Endothelial cell of umbilical vein (primary cell): ENCODE data around the gene KCNG1. TPM values are rescaled to one million over a fixed set of nuclear protein-coding genes. Genes with fewer than 3 reads are reported as not detected.

Source experiments
- BruUV-seq: library from RNA; stranded (reverse); fragments of 400-500 nt; replicated peaks from 2 replicates; lab custom pipeline; 2021; lab: Mats Ljungman, UMichigan
- CTCF ChIA-PET: fragments of 300-600, 350-600 bp; sonication (Branson Sonifier 250); formaldehyde crosslinking; loops from one replicate; lab custom pipeline; 2021; ENCODE audit warnings: antibody characterized with exemption, inconsistent platforms; lab: Charles Lee
- POLR2A ChIA-PET: fragments of 300-600, 350-600 bp; sonication (Branson Sonifier 250); formaldehyde crosslinking; loops from one replicate; lab custom pipeline; 2021; ENCODE audit warnings: antibody characterized with exemption, inconsistent platforms; lab: Charles Lee
- DNase-seq: peaks from one replicate; pipeline ENCODE4 v3.0.0-alpha.2; 2011; ENCODE audit warnings: low read depth, low spot score
- FAIRE-seq: peaks from 2 replicates; lab custom pipeline; 2011; peaks lifted over from hg19 to GRCh38; lab: Jason Lieb, UNC
- H2AFZ ChIP-seq: 2 replicates; pipeline ENCODE4 v1.6.0; 2012; ENCODE audit warnings: low read depth, low read length, control low read depth, inconsistent platforms
- H3K27ac ChIP-seq: 2 replicates; pipeline ENCODE4 v1.5.1; 2011; ENCODE audit warnings: low read depth, mild to moderate bottlenecking, control low read depth, low read length, moderate library complexity; ENCODE audit not compliant: insufficient read depth
- H3K27me3 ChIP-seq, 2 experiments: 2 replicates each; pipeline versions ENCODE4 v1.6.0 to v1.6.1; 2011; ENCODE audit warnings: low read length in 2 of 2, mixed read lengths in 1 of 2; ENCODE audit not compliant: control insufficient read depth in 2 of 2, insufficient read depth in 2 of 2
- H3K36me3 ChIP-seq, 2 experiments: 2 replicates in 1 of 2; 3 replicates in 1 of 2; pipeline ENCODE4 v1.5.1; 2011; ENCODE audit warnings: low read length in 2 of 2, mild to moderate bottlenecking in 1 of 2, moderate library complexity in 1 of 2; ENCODE audit not compliant: control insufficient read depth in 2 of 2, insufficient read depth in 2 of 2; ENCODE audit errors: extremely low read depth in 1 of 2
- H3K4me1 ChIP-seq: 3 replicates; pipeline ENCODE4 v1.5.1; 2011; ENCODE audit warnings: mild to moderate bottlenecking, low read length; ENCODE audit not compliant: control insufficient read depth, insufficient read depth; ENCODE audit errors: extremely low read depth
- H3K4me2 ChIP-seq: 2 replicates; pipeline ENCODE4 v1.6.1; 2011; ENCODE audit warnings: low read length, control low read depth, mixed read lengths; ENCODE audit not compliant: insufficient read depth
- H3K4me3 ChIP-seq, 3 experiments: fragments of 200-600 bp in 1 of 3; sonication (generic), shearing (Covaris generic) in 1 of 3; replicated peaks in 1 of 3; 2 replicates each; pipeline ENCODE4 v1.5.1; 2011 to 2016; ENCODE audit warnings: control low read depth in 3 of 3, low read length in 3 of 3, mild to moderate bottlenecking in 2 of 3, inconsistent platforms in 1 of 3, low read depth in 1 of 3, moderate library complexity in 1 of 3; ENCODE audit not compliant: insufficient read depth in 1 of 3
- H3K79me2 ChIP-seq: 2 replicates; pipeline ENCODE4 v1.6.0; 2012; ENCODE audit warnings: low read length, inconsistent platforms; ENCODE audit not compliant: control insufficient read depth, insufficient read depth
- H3K9ac ChIP-seq: replicated peaks from 2 replicates; pipeline ENCODE3; 2011; ENCODE audit warnings: low read length, control low read depth; ENCODE audit not compliant: insufficient read depth; ENCODE audit errors: extremely low read depth
- H3K9me1 ChIP-seq: replicated peaks from 3 replicates; pipeline ENCODE4 v1.6.0; 2011; ENCODE audit warnings: mild to moderate bottlenecking, low read length; ENCODE audit not compliant: control insufficient read depth, insufficient read depth; ENCODE audit errors: extremely low read depth
- H3K9me3 ChIP-seq: replicated peaks from 2 replicates; pipeline ENCODE4 v1.5.1; 2012; ENCODE audit warnings: low read length, inconsistent platforms; ENCODE audit not compliant: control insufficient read depth, insufficient read depth
- H4K20me1 ChIP-seq: replicated peaks from 2 replicates; pipeline ENCODE3; 2011; ENCODE audit warnings: mild to moderate bottlenecking, low read length; ENCODE audit not compliant: control insufficient read depth, insufficient read depth; ENCODE audit errors: extremely low read depth
- CTCF ChIP-seq, 2 donors: IDR thresholded peaks; 1 replicate in 1 of 2; 2 replicates in 1 of 2; pipeline ENCODE4 v1.5.1; 2011; ENCODE audit warnings: low read length in 2 of 2, mild to moderate bottlenecking in 2 of 2, moderate library complexity in 2 of 2, control low read depth in 1 of 2, inconsistent platforms in 1 of 2, low read depth in 1 of 2; ENCODE audit not compliant: insufficient read depth in 1 of 2; ENCODE audit errors: extremely low read depth in 1 of 2
- EZH2 ChIP-seq: IDR thresholded peaks from 2 replicates; pipeline ENCODE4 v1.6.1; 2012; ENCODE audit warnings: borderline replicate concordance, low read depth, mild to moderate bottlenecking, moderate library complexity, low read length, inconsistent platforms; ENCODE audit not compliant: severe bottlenecking
- FOS ChIP-seq: IDR thresholded peaks from 2 replicates; pipeline ENCODE4 v1.6.1; 2011; ENCODE audit warnings: mild to moderate bottlenecking, low read length, moderate library complexity, borderline replicate concordance; ENCODE audit not compliant: insufficient read depth
- GATA2 ChIP-seq: IDR thresholded peaks from 2 replicates; pipeline ENCODE4 v1.7.0; 2011; ENCODE audit warnings: low read depth, mild to moderate bottlenecking, moderate library complexity, mixed read lengths, low read length; ENCODE audit not compliant: insufficient read length, insufficient read depth
- JUN ChIP-seq: IDR thresholded peaks from 2 replicates; pipeline ENCODE4 v1.6.1; 2011; ENCODE audit warnings: borderline replicate concordance, low read depth; ENCODE audit not compliant: insufficient read length, insufficient read depth
- MAX ChIP-seq: IDR thresholded peaks from 2 replicates; pipeline ENCODE4 v1.6.1; 2011; ENCODE audit not compliant: insufficient read depth, insufficient read length
- MYC ChIP-seq: IDR thresholded peaks from one replicate; pipeline ENCODE4 v1.6.1; 2011; ENCODE audit warnings: mild to moderate bottlenecking, low read depth, low read length
- POLR2A ChIP-seq: IDR thresholded peaks from 2 replicates; pipeline ENCODE4 v1.6.1; 2012; ENCODE audit warnings: low read depth, mild to moderate bottlenecking, control low read depth, low read length
- POLR2AphosphoS5 ChIP-seq: IDR thresholded peaks from 2 replicates; pipeline ENCODE4 v1.6.1; 2012; ENCODE audit warnings: low read depth, mild to moderate bottlenecking, control low read depth, low read length, moderate library complexity; ENCODE audit not compliant: insufficient read depth
- dilution Hi-C: fragments of 300-500 bp; cut with MboI; formaldehyde crosslinking; loops from one replicate; pipeline ENCODE4 v1.15.0; 2019; ENCODE audit warnings: low sequenced_read_pairs; ENCODE audit not compliant: extremely low pct_ligation_motif_present
- intact Hi-C: fragments of 100-400 bp; cut with micrococcal nuclease; formaldehyde crosslinking; loops from one replicate; pipeline ENCODE4 v1.10.0; 2022
- polyA plus RNA-seq, 4 experiments: library from polyadenylated mRNA; depleted of rRNA in 3 of 4; stranded (reverse) in 3 of 4; unstranded in 1 of 4; fragments of >200 nt; gene quantifications; 2 replicates each; pipeline versions ENCODE4 v1.2.1 to v1.2.3, GENCODE V29; 2011 to 2012; ENCODE audit warnings: missing spikeins in 1 of 4
- total RNA-seq: library from RNA; stranded (reverse); gene quantifications from 2 replicates; pipeline ENCODE4 v1.2.3, GENCODE V29; 2021

The KCNG1 gene
- total and polyA plus RNA-seq, 2 donors (not counting 3 experiments of a cell fraction or from before 2014, with no cell fraction given) = 0.22 to 1.1 TPM

DNA sequence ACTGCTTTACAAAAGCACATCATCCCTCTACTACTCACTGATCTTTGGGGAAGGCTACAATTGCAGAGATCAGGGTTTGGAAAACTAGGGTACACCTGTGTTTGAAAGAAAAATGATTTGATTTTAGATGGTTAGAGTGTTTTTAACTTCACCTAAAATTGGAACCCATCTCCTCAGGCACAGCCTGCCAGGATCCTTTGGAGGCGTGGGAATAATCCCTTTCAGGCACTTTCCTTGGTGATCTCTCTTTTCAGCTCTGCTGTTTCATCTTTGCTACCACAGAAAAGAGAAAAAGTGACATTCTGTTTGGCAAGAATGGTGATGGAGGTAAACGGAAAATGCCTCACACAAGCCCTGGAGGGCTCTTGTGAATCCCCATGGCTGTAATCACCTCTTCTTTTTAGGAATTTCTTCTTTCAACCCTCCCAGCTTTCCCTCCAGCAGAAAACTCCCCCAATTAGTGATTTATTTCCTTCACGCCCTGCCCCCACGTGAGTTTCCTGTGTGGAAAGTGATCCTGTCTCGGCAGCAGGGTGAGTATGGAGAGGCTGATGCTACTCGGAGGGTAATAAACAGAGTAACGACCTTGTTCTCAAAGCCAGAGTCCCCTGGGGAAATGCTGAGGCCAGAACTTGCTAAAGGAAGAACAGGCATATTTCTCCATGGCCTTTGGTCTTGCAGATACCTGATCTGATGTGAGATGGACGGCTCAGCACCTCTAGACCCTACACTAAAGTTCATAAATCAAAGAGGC, 9.2 kb downstream of the KCNG1 start:
- DNase-seq = no peak
- Histone ChIP-seq H3K4me3 (no peak overlapping the region), H3K27ac (no peak overlapping the region), H3K9me1 (no peaks in the 10 kb centered on the region), H4K20me1 (no peaks in the 10 kb centered on the region), H3K4me2 (no peak overlapping the region), H3K9me3 (no peaks in the 10 kb centered on the region), H3K27me3 (peaks cover 0 to 7% of the 10 kb centered on the region in 2 experiments), H3K9ac (no peak overlapping the region), H3K4me1 (no peaks in the 10 kb centered on the region), H3K36me3 (no peaks in the 10 kb centered on the region), H2AFZ (no peak overlapping the region), H3K79me2 (no peaks in the 10 kb centered on the region)
- dilution Hi-C loops = no loop called here
- TF ChIP-seq CTCF (IDR thresholded peaks at IDR 0.05; ENCODE audit: extremely low read depth in 1 of 2, insufficient read depth in 1 of 2, low read depth in 1 of 2, low read length in 2 of 2) (no peak), GATA2 (no peak), JUN (no peak)
- no TSS peak for BruUV-seq
- ChIA-PET CTCF (interaction anchor here (1.4 to 1.7 kb wide), 2 partner anchors 26 to 610 kb away, joined by 3 to 7 read pairs; no protein-coding TSS in a partner anchor), POLR2A (no interaction called here)
- no peak for FAIRE-seq
- intact Hi-C loops = no loop called here

DNA sequence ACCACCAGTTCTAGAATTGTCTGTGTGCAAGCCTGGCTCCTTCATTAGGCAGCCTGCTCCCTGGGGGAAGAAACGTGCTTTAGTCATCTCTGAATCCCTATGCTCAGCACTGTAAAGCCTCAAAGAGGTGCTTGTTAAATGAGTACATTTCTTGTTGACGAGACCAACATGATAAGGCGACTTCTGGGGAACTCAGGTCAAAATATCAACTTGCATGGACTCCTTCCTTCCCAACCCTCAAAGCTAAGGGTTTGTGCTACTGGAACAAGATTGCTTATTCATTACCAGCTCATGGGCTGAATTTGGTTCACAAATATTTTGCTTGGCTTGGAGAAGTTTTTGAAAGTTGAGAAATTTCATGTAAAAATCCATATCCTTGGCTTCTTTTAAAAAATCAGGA, 10.6 kb downstream of the KCNG1 start:
- H3K9me3 ChIP-seq = no peaks in the 10 kb centered on the region
- peaks cover 0 to 7% of the 10 kb centered on the region in 2 experiments for H3K27me3 ChIP-seq
- dilution Hi-C loops = no loop called here
- H3K4me3 ChIP-seq = no peak overlapping the region
- H3K79me2 ChIP-seq = no peaks in the 10 kb centered on the region
- no peaks in the 10 kb centered on the region for H4K20me1 ChIP-seq
- H2AFZ ChIP-seq = no peak overlapping the region
- no peaks in the 10 kb centered on the region for H3K4me1 ChIP-seq
- no peak for FAIRE-seq
- TF ChIP-seq POLR2A (no peak), FOS (no peak), MYC (no peak), CTCF (IDR thresholded peaks at IDR 0.05; ENCODE audit: extremely low read depth in 1 of 2, insufficient read depth in 1 of 2, low read depth in 1 of 2, low read length in 2 of 2) (no peak), JUN (no peak), EZH2 (no peak), MAX (no peak), POLR2AphosphoS5 (no peak), GATA2 (no peak)
- H3K36me3 ChIP-seq = no peaks in the 10 kb centered on the region
- ChIA-PET CTCF (interaction anchor here (0.6 to 1.7 kb wide), 2 partner anchors 25 to 397 kb away, joined by 3 to 7 read pairs; no protein-coding TSS in a partner anchor), POLR2A (no interaction called here)
- intact Hi-C loops = no loop called here
- no TSS peak for BruUV-seq
- H3K9ac ChIP-seq = no peak overlapping the region
- H3K9me1 ChIP-seq = no peaks in the 10 kb centered on the region
- H3K4me2 ChIP-seq = no peak overlapping the region
- DNase-seq = no peak
- H3K27ac ChIP-seq = no peak overlapping the region
